ENCODE data around the gene POU6F2.
"Not testable (repeated sequence)": the region's sequence is repeated elsewhere in the genome, so short reads cannot be mapped to it uniquely, and the experiment has no call there.

Gene POU6F2

DNA sequence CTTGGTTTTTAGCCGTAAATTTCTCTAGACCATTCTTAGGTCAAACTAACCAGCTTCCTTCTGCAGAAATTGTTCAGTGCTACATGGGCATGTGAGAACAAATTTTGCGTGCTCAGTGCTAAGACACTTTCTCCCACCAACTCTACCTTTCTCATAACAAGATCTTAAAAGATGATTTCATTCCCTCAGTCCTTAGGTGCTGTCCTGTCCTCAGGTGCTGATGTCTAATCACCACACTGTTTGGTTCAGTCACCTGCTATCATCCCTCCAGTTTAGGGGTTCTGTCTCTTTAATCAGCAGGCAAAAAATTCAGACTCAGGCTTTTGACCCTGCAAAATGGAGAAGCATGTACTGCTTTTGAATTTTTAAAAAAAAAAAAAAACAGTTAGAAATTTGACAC, 361.0 kb downstream of the POU6F2 start:
- in situ Hi-C loops (cut with HindIII; ENCODE audit: low sequenced_read_pairs) = no loop called here

DNA sequence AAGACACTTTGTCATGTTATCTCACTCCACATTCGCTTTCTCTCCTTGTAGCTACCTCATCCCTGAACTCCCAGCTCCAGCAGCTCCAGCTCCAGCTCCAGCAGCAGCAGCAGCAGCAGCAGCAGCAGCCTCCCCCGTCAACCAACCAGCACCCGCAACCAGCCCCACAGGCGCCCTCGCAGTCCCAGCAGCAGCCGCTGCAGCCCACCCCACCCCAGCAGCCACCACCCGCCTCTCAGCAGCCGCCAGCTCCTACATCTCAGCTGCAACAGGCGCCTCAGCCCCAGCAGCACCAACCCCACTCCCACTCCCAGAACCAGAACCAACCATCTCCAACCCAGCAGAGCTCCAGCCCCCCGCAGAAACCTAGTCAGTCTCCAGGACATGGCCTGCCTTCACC, 361.9 kb downstream of the POU6F2 start:
- in situ Hi-C loops (cut with HindIII; ENCODE audit: low sequenced_read_pairs) = no loop called here

DNA sequence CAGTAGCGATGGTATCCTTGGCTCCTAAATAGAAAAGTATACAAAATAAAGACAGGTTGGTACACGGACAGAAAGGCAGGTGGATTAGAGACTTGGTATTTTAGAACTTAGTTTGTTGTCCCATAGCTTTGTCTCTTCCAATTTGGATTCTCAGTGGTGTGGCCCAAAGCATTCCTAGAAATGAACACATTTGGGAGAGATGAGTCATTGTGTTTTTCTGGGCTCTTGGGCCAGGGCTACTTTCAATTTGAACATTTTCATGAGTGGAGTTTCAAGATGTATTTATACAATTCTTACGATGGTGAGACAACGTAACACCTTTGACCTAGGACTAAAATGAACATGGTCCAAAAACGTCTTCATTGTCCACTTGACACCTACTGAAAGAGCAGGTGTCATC, 363.4 kb downstream of the POU6F2 start:
- in situ Hi-C loops (cut with HindIII; ENCODE audit: low sequenced_read_pairs) = no loop called here

DNA sequence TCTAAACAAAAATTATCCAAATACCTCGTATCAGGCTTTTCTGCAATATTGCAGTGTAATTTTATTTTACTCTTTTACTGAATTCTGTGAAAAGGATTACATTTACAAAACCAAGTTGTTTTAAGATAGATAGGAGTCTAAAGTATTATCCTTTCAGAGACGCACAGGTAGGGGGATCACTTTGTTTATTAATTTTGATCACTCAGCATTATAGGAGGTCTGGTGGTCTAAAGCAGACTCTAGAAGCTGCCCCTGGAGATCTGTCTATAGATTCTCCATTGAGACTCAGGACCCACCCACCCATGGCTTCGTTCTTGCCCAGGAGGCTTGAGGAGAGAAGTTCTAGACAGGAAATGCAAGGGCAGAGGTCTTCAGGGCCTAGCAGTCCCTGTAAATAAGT, 365.1 kb downstream of the POU6F2 start:
- in situ Hi-C loops (cut with HindIII; ENCODE audit: low sequenced_read_pairs) = no loop called here

DNA sequence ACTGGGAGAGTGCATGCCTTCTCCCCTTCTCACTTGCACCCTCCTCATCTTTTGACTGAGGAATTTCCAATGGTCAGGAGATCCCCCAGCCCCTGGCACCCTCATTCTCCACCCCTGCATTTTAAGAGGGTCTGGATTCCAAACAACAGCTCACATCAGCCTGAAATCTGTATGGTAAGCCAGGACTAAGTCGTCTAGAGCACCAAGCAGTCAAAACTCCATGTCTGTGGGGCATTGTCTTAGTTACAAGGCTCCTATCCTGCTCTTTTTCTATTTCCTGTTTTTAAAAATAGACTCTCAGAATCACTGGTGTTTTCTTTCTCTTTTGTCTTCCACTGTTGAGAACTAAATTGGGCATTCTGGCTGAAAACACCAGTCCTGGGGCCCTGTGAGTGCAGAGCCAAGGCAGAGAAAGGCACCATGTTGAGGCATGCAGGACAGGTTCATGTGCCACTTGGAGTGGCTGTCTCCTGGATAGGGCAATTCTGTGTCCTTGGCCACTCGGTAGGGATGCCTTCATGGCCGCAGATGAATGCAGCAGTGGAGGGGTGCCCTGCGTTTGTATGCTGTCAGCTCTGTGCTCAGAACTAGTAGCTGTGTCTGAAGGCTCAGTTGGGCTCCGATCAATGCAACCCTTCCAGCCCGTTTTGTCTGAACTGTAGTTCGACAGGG, 371.9 kb downstream of the POU6F2 start:
- in situ Hi-C loops (cut with HindIII; ENCODE audit: low sequenced_read_pairs) = no loop called here

DNA sequence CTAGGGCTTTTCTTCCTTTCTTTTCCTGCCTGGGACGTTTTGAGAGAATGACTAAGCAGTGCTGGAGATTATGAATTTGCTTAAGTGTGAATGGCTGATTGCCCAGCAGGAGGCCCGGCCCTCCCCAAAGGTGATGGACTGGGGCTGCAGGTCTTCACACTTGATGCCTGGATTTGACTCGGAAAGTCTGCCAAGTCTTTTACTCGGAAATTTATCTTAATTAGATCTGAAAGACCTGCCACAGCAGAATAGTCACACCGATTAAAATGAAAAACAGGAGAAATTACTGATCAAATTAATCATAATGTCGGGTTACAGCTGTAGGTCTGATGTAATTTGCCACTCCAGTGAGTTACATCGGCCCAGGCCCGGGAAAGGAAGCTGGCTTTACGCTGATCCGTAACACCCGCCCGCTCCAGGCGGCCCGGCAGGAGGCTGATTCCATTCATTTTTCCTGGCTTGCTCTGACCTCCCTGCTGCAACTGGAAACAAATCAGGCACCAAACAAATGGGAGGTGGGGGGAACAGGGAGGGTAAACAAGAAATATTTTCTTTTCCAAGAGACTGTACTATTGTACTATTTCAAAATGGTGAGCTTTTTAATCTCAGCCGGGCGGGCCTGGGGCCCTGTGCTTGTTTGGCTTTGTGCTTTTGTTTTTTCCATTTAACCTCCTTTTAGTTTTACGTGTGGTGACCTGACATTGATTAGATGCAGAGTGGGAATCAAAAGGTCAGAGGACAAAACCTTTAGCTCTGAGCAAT, 376.1 kb downstream of the POU6F2 start:
- in situ Hi-C loops (cut with HindIII; ENCODE audit: low sequenced_read_pairs) = no loop called here

DNA sequence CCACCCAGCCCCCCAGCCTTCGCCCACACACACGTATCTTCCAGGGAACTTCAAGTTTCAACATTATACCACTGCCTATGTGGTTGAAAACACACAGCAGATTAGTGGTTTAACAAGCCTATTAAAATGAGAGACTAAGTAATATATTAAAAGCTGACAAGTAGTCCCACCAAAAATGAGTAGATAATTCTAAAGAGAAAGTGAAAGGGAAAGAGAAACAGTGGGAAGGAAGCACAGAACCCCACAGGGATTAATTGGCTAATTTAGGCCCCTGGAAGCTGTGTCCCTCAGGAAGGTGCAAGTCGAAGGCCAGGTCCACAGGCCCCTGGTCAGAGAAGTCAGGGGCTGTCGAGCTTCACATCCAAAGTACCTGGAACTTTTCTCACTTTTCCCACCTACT, 378.0 kb downstream of the POU6F2 start:
- in situ Hi-C loops (cut with HindIII; ENCODE audit: low sequenced_read_pairs) = no loop called here

DNA sequence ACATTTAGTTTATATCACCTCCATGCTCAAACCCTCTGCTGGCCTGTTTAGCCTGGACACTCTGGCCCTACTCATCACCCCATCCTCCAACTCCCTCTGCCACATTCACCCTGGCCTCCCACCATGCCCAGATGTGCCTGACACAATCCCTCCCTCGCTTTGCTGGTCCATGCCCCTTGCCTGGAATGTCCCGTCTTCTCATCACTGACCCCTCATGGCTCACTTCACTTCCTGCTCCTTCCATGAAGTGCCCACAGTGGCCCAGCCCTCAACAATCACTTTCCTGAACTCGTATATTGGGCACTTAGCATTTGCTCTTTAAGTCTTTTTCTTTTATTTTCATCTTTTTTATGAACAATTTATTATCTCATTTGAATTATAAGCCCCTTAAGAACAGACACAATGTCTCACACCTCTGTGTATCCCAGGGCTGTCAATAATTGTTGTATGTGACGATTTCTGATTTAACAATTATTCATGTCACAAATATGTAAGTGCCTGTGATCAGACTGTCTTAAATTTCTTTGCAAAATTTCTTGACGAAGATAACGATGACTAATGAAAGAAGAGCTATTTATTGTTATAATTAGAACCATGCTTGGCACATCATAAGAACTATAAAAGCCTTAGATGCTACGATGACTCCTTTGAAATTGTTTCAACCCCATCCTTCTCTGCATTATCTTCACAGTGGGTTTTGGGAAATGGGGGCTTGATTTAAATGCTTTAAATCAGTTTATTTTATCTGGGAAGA, 378.6 kb downstream of the POU6F2 start:
- in situ Hi-C loops (cut with HindIII; ENCODE audit: low sequenced_read_pairs) = no loop called here

DNA sequence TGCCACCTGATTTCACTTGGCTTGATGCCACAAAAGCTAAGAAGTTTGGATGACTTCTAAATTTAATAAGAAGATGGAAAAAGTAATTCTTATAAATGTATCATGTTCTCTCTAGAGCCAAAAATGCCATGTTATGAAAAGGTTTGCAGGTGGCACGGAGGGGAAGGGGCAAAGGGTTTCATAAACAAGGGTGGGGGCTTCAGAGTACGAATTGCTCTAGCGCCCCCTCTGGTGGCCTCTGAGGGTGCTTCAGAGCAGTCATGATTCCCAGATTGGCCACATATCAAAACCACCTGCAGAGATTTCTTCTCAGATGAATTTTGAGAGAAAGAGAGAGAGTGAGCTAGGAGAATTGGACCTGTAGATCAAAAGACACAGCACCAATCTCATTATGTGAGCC, 379.9 kb downstream of the POU6F2 start:
- in situ Hi-C loops (cut with HindIII; ENCODE audit: low sequenced_read_pairs) = no loop called here

DNA sequence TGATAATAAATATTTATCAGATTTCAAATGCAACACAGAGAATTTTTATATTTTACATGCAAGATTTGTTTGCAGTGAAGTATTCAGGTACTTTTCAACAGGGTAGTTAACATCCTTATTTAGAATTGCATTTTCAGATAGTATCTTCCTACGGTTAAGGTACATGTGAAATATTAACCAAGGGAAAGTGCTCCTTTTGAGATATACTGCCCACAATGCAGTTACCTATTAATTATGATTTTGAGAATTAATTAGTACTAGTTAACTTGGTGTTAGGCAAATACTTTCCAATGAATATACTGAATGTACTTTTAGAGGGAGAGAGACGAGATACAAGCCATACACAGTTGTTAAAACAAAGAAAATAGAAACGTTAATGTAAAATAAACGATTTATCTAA, 382.3 kb downstream of the POU6F2 start:
- in situ Hi-C loops (cut with HindIII; ENCODE audit: low sequenced_read_pairs) = no loop called here

DNA sequence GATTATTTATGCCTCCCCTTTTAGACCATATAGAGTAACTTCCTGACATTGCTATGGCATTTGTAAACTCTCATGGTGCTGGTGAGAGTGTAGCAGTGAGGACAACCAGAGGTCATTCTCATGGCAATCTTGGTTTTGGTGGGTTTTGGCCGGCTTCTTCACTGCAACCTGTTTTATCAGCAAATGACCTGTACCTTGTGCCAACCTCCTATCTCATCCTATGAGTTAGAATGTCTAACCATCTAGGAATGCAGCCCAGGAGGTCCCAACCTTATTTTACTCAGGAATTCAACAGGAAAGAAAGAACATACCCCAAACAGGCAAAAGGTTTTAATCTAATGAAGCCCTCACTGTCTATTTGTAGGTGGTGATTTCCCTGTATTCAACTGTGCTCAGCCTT, 383.1 kb downstream of the POU6F2 start:
- in situ Hi-C loops (cut with HindIII; ENCODE audit: low sequenced_read_pairs) = no loop called here

DNA sequence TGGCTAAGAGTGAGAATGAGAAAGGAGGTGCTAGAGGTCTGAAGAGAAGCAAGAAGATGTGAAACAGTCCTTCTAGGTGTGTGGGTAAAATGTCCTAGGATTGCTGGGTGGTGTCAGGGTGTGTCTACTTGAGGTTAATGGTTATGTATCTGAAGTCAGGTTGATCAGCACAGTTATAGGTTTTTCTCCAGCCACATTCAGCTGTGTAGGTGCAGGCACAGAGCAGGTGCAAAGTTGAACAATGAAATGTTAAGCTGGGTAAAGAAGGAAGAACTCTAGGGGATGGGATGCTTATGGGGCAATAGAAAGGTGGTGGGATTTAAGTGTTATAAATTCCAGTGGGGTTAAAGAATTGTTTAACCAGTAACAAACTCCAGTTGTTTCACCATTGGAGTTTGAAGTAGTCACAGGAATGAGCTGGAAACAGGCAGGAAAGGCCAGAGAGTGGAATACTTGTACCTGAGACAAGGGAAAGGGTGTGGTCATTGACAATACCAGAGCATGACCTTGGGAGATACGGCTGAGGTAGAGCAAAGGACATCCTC, 388.1 kb downstream of the POU6F2 start:
- in situ Hi-C loops (cut with HindIII; ENCODE audit: low sequenced_read_pairs) = no loop called here

DNA sequence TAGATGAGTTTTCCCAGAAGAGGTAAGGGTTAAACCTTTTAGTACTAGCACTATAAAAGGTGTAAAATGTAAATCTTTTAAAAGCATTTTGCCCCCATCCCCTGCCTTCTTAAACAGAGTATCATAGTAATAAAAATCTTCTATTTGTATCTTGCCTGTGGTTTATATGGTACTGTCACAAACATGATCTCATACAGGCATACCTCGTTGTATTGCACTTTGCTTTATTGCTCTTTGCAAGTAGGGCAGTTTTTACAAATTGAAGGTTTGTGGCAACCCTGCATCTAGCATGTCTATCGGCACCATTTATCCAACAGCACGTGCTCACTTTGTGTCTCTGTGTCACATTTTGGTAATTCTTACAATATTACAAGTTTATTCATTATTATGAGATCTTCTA, 389.7 kb downstream of the POU6F2 start:
- in situ Hi-C loops (cut with HindIII; ENCODE audit: low sequenced_read_pairs) = no loop called here

DNA sequence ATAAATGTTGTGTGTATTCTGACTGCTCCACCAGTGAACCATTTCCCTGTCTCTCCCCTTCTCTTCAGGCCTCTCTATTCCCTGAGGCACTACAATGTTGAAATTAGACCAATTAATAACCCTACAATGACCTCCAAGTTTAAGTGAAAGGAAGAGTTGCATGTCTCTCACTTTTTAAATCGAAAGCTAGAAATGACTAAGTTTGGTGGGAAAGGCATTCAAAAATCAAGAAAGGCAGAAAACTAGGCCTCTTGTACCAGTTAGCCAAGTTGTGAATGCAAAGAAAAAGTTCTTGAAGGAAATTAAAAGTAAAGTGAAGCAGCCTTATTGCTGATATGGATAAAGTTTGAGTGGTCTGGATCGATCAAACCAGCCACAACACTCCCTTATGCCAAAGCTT, 390.2 kb downstream of the POU6F2 start:
- in situ Hi-C loops (cut with HindIII; ENCODE audit: low sequenced_read_pairs) = no loop called here

DNA sequence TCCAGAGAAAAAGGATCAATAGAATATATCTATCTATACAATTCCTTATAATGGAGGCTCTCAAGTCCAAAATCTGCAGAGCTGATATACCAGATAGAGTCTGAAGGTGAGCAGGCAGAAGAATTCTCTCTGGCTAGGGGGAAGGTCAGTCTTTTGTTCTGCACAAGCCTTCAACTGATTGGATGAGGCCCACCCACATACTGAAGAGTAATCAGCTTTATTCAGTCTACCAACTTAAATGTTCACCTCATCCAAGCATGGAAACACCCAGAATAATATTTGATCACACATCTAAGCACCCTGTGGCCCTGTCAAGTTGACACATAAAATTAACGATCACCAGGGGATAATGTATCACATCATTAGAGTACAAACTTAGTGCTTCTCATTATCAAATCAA, 394.7 kb downstream of the POU6F2 start:
- in situ Hi-C loops (cut with HindIII; ENCODE audit: low sequenced_read_pairs) = no loop called here

DNA sequence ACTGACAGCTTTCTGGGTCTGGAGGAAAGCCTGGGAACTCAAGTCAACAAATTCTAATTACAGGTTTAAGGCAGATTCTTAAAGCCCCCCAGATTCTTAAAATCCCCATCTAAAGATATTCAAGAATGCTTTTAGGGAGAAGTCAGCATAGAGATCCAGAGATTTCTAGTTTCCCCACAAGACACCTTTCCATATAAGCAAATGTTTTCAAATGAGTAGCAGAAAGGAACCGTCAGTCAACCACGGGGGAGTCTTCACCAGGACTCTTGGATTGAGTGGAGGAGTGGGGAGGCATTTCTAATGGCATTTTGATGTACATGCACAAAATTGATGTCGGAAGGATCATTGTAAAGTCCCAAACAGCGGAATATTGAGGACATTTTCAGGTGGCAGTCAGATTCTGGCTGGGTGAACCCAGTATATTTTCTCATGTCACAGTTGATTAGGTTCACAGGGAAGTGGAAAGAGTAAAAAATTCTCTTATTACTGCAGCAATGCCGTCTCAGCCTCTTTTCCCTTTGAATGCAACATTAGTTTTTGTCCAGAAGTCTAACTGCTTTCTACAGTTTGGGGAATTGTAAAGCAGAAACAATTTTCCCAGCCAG, 396.8 kb downstream of the POU6F2 start:
- in situ Hi-C loops (cut with HindIII; ENCODE audit: low sequenced_read_pairs) = no loop called here

DNA sequence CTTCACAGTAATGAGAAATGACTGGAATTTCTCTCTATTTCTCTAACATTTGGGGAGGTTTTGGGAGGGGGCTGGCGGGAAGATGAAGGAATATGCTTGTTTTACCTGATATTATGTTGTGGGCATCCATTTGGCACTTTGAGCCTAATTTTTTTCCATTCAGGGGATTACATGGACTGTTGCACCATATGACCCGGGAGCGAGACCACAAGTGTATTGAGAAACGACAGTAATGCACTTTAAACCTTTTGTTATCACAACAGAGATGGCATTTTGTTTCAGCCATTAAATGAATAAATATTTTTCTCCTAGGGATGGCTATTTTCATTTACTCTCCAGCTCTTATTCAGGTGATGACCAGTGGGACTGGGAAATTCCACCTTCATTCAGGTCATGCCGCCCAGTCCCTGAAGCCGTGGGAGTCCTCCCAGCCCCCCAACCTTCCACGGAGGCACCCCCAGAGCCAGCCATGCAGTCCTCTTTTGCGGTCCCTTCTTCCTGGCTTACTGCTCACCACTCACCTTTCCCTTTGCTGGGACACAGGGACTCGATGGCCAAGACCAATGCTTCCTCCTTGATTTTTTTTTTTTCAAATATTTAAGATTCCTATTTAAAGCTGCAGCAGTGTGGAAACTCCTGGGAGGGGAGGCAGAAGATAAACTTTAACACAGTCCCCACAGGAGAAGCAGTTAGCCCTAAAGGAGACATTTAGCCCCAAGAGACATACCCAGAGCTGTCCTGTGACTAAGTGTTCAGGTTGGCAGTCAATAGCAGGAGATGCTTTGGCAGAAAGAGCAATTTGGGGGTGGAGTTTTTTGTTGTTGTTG, 397.6 kb downstream of the POU6F2 start:
- in situ Hi-C loops (cut with HindIII; ENCODE audit: low sequenced_read_pairs) = no loop called here

DNA sequence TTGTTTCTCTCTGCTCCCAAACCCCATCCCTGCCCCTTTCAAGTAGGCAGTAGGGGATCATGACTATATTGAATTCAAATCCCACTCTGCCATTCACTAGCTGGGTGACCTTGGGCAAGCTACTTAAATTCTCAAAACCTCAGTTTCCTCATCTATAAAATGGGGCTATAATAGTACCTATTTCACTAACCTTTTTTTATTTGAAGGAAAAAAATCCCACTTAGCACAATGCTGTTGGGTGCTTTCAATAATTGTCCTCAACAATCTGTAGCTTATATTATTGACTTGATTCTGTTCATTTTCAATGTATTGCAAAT, 398.1 kb downstream of the POU6F2 start:
- in situ Hi-C loops (cut with HindIII; ENCODE audit: low sequenced_read_pairs) = no loop called here

DNA sequence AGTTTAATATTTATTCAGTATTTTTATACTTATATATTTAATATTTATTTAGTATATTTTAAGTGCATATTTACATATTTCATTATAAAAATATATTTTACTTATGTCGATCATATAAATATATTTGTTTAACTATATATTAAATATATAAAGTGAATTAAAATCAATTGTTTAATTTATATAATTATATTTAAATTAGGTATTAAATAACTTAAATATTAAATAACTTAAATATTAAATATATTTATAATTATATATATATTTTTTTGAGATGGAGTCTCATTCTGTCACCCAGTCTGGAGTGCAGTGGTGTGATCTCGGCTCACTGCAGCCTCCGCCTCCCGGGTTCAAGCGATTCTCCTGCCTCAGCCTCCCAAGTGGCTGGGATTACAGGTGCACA, 399.2 kb downstream of the POU6F2 start:
- in situ Hi-C loops (cut with HindIII; ENCODE audit: low sequenced_read_pairs) = not testable (repeated sequence)

DNA sequence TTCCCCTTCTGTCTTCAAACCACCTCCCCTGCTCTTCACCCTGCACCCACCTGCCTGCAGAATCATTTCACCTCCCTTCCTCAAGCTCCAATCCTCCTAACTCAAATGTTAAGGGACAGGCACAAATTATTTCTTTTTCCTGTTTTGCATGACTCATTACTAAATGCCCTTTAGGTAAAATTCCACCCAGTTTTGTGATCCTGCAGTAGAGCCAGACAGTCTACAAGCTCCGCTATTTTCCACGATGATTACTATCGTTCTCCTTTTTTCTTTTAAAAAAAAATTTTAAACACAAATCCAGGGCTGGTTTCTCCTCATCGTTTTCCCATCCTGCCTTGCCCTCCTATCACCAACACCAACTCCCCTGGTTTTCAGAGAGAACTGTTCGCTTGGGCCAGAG, 401.7 kb downstream of the POU6F2 start:
- in situ Hi-C loops (cut with HindIII; ENCODE audit: low sequenced_read_pairs) = no loop called here

DNA sequence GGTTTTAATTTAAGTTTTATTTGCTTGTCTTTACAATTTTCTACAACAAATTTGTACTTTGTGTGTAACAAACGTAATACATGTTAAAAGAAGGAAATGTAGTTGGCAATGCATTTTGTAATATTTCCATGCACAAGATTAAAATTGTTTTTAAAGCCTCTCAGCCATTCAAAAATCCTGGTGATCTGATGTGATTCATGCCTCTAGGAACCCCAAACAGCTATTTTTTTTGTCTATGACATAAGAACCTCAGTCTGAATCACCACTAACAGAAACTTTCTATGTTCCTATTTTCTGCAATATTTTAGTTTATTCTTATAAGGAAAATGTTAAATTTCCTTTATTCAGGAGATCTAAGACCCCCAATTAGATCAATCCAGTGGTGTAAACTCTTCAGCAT, 405.4 kb downstream of the POU6F2 start:
- in situ Hi-C loops (cut with HindIII; ENCODE audit: low sequenced_read_pairs) = no loop called here
